ENCODE measurements around the gene AK9.

AK9 gene

DNA sequence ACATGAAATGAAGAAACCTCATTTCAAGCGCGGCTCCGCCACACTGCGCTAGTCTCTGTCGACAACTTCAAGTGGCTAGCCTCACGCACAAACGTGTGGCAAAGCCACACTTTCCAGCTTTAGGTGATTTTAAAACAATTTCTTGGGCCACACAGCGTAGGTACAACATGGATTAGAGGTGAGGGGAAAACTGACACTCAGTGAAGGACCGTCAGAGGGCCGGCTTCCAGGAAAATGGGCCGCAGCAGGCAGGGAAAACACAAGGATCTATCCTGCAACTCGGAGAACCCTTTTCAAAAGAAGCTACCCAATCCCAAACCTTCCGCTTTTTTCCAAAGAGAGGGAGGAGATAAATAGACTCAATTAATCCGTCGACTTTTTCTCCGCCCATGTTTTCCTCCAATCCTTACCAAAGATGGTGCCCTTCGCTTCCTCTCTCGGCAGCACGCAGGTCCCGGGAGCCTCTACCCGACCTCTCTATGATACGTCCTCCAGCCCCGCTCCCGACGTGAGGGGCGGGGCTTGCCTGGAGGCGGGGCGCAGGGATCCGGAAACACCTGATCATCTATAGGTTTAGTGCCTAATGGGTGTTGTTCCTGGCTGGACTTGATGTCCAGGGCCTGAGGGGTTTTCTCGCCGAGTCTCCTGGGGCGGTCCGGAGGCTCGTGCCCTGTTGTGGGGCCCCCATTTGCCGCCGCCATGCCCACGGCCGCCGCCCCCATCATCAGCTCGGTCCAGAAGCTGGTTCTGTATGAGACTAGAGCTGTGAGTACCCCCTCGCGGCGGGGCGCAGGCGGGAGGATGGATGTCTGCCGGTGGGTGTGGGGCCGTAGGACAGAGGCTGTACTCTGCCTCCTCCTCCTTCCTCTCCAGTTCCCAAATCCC, at the start of gene AK9, which contains the start of gene FIG4:
TSS of gene AK9 (minus strand) at position 466 of the 885 bp plus-strand sequence. CDS start 15,457 bp downstream, outside the sequence.
TSS of gene FIG4 (plus strand) at position 560 of the 885 bp plus-strand sequence. CDS start at position 700, 140 bp downstream.
- no peak within 1 kb of the TSS for H3K27ac ChIP-seq (ENCODE audit: low read depth, low read length, poor library complexity, severe bottlenecking)
- H3K79me2 ChIP-seq (ENCODE audit: insufficient read depth, low read length): no peaks in the 10 kb centered on the region
- peak within 1 kb of the TSS; percentile 87 for H3K4me2 ChIP-seq (ENCODE audit: low read length)
- H3F3A ChIP-seq (ENCODE audit: insufficient read depth, low read length): no peaks in the 10 kb centered on the region
- H3K4me1 ChIP-seq (ENCODE audit: insufficient read depth, low read length, severe bottlenecking): peaks cover 25% of the 10 kb centered on the region
- peaks cover 4% of the 10 kb centered on the region; the same call in 1 of the 2 replicates for H3K36me3 ChIP-seq (ENCODE audit: insufficient read depth, low read length)
- H3K9me3 ChIP-seq (ENCODE audit: low read length): no peaks in the 10 kb centered on the region
- TF ChIP-seq, protein P1, sequence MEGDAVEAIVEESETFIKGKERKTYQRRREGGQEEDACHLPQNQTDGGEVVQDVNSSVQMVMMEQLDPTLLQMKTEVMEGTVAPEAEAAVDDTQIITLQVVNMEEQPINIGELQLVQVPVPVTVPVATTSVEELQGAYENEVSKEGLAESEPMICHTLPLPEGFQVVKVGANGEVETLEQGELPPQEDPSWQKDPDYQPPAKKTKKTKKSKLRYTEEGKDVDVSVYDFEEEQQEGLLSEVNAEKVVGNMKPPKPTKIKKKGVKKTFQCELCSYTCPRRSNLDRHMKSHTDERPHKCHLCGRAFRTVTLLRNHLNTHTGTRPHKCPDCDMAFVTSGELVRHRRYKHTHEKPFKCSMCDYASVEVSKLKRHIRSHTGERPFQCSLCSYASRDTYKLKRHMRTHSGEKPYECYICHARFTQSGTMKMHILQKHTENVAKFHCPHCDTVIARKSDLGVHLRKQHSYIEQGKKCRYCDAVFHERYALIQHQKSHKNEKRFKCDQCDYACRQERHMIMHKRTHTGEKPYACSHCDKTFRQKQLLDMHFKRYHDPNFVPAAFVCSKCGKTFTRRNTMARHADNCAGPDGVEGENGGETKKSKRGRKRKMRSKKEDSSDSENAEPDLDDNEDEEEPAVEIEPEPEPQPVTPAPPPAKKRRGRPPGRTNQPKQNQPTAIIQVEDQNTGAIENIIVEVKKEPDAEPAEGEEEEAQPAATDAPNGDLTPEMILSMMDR (IDR thresholded peaks at IDR 0.05; ENCODE audit: low read length): peak; percentile 35; the same call in 1 of the 2 replicates
- TF ChIP-seq EZH2 (IDR thresholded peaks at IDR 0.05; ENCODE audit: borderline replicate concordance, low read length): no peak
- H3K9me2 ChIP-seq (ENCODE audit: low read depth, low read length): no peaks in the 10 kb centered on the region
- no peaks in the 10 kb centered on the region for H4K20me1 ChIP-seq (ENCODE audit: insufficient read depth, low read length)
- H3K27me3 ChIP-seq (ENCODE audit: insufficient read depth, low read length): no peaks in the 10 kb centered on the region
- peak within 1 kb of the TSS; percentile 80 for H3K9ac ChIP-seq (ENCODE audit: low read length)
- peak within 1 kb of the TSS; percentile 97 for H2AFZ ChIP-seq (ENCODE audit: low read length)
- peak within 1 kb of the TSS; percentile 95 for H3K4me3 ChIP-seq (ENCODE audit: low read depth, low read length, poor library complexity, severe bottlenecking)

DNA sequence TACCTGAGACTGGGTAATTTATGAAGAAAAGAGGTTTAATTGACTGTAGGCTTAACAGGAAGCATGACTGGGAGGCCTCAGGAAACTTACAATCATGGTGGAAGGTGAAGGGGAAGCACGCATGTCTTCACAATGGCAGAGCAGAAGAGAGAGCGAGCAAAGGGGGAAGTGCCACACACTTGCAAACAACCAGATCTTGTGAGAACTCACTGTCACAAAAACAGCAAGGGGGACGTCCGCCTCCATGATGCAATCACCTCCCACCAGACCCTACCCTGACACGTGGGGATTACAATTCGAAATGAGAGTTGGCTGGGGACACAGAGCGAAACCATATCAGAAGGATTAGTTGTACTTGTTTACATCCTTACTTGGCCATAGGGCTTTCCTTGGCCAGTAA, 49.8 kb upstream of the AK9 start:
- H2AFZ ChIP-seq (ENCODE audit: low read length): no peak overlapping the region
- H3K9ac ChIP-seq (ENCODE audit: low read length): no peak overlapping the region
- H3K4me1 ChIP-seq (ENCODE audit: insufficient read depth, low read length, severe bottlenecking): no peaks in the 10 kb centered on the region
- no peaks in the 10 kb centered on the region for H3F3A ChIP-seq (ENCODE audit: insufficient read depth, low read length)
- H3K4me3 ChIP-seq (ENCODE audit: low read depth, low read length, poor library complexity, severe bottlenecking): no peak overlapping the region
- H3K79me2 ChIP-seq (ENCODE audit: insufficient read depth, low read length): no peaks in the 10 kb centered on the region
- H3K4me2 ChIP-seq (ENCODE audit: low read length): no peak overlapping the region
- H3K27me3 ChIP-seq (ENCODE audit: insufficient read depth, low read length): no peaks in the 10 kb centered on the region
- H4K20me1 ChIP-seq (ENCODE audit: insufficient read depth, low read length): no peaks in the 10 kb centered on the region
- no peak for TF ChIP-seq EZH2 (IDR thresholded peaks at IDR 0.05; ENCODE audit: borderline replicate concordance, low read length)
- TF ChIP-seq, protein P1 (IDR thresholded peaks at IDR 0.05; ENCODE audit: low read length): no peak
- no peak overlapping the region for H3K27ac ChIP-seq (ENCODE audit: low read depth, low read length, poor library complexity, severe bottlenecking)
- peaks cover 4% of the 10 kb centered on the region; the same call in 1 of the 2 replicates for H3K36me3 ChIP-seq (ENCODE audit: insufficient read depth, low read length)
- H3K9me3 ChIP-seq (ENCODE audit: low read length): no peaks in the 10 kb centered on the region
- H3K9me2 ChIP-seq (ENCODE audit: low read depth, low read length): no peaks in the 10 kb centered on the region

DNA sequence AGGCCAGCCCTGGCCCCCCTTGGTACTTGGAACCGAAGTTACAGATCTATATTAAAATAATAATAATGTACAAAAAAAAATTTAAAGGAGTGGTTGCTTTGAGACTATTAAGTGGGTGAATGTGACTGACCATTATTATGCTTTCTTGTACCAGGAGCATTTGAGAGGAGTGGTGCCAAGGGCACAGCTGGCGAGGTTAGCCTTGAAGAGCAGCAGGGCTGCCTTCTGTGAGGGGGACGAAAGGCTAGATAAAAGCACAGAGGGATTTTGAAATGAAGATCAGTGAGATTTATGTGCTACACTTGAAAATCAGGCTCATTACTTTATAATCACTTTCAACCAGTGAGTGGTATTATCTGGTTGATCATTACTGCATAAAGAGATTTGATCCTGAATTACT, 48.7 kb upstream of the AK9 start:
- H3K79me2 ChIP-seq (ENCODE audit: insufficient read depth, low read length): no peaks in the 10 kb centered on the region
- H3F3A ChIP-seq (ENCODE audit: insufficient read depth, low read length): no peaks in the 10 kb centered on the region
- no peaks in the 10 kb centered on the region for H3K4me1 ChIP-seq (ENCODE audit: insufficient read depth, low read length, severe bottlenecking)
- H3K27ac ChIP-seq (ENCODE audit: low read depth, low read length, poor library complexity, severe bottlenecking): no peak overlapping the region
- no peaks in the 10 kb centered on the region for H3K27me3 ChIP-seq (ENCODE audit: insufficient read depth, low read length)
- no peak overlapping the region for H3K9ac ChIP-seq (ENCODE audit: low read length)
- no peak overlapping the region for H3K4me3 ChIP-seq (ENCODE audit: low read depth, low read length, poor library complexity, severe bottlenecking)
- H3K9me3 ChIP-seq (ENCODE audit: low read length): no peaks in the 10 kb centered on the region
- H4K20me1 ChIP-seq (ENCODE audit: insufficient read depth, low read length): no peaks in the 10 kb centered on the region
- no peak overlapping the region for H3K4me2 ChIP-seq (ENCODE audit: low read length)
- TF ChIP-seq EZH2 (IDR thresholded peaks at IDR 0.05; ENCODE audit: borderline replicate concordance, low read length): no peak
- TF ChIP-seq, protein P1 (IDR thresholded peaks at IDR 0.05; ENCODE audit: low read length): no peak
- no peak overlapping the region for H2AFZ ChIP-seq (ENCODE audit: low read length)
- H3K36me3 ChIP-seq (ENCODE audit: insufficient read depth, low read length): peaks cover 4% of the 10 kb centered on the region; the same call in 1 of the 2 replicates
- no peaks in the 10 kb centered on the region for H3K9me2 ChIP-seq (ENCODE audit: low read depth, low read length)
